Neutrophil (primary cell): ENCODE results near the gene FAHD1.

Source experiments
- H3K27ac ChIP-seq: fragments of 200-600 bp; sonication (generic); 2 replicates; pipeline ENCODE4 v1.5.1; 2016; ENCODE audit warnings: mild to moderate bottlenecking, moderate library complexity
- H3K27me3 ChIP-seq: fragments of 200-600 bp; sonication (generic); 2 replicates; pipeline ENCODE4 v1.6.0; 2016; ENCODE audit warnings: mild to moderate bottlenecking
- H3K36me3 ChIP-seq: fragments of 200-600 bp; sonication (generic); 2 replicates; pipeline ENCODE4 v1.5.1; 2017
- H3K4me1 ChIP-seq, 2 experiments: fragments of 200-600 bp in 1 of 2; sonication (generic) in 1 of 2; 1 replicate in 1 of 2; 2 replicates in 1 of 2; pipeline versions ENCODE4 v1.5.1 to v1.6.1; 2013 to 2016; ENCODE audit warnings: low read depth in 1 of 2, low read length in 1 of 2, mild to moderate bottlenecking in 1 of 2, moderate library complexity in 1 of 2; ENCODE audit not compliant: control insufficient read depth in 1 of 2, insufficient read depth in 1 of 2
- H3K4me3 ChIP-seq, 2 experiments: fragments of 200-600 bp in 1 of 2; sonication (generic) in 1 of 2; 1 replicate in 1 of 2; 2 replicates in 1 of 2; pipeline ENCODE4 v1.5.1; 2013 to 2016; ENCODE audit warnings: low read depth in 1 of 2, low read length in 1 of 2, mild to moderate bottlenecking in 1 of 2, moderate library complexity in 1 of 2
- H3K9me3 ChIP-seq: fragments of 200-600 bp; sonication (generic); 2 replicates; pipeline ENCODE4 v1.5.1; 2016
- CTCF ChIP-seq: fragments of 200-600 bp; sonication (generic); IDR thresholded peaks from 2 replicates; pipeline ENCODE4 v1.5.1; 2016; ENCODE audit warnings: antibody characterized with exemption

Gene FAHD1

GRCh38 chr16:1850981-1851380, 24.0 kb downstream of the FAHD1 start:
- H3K36me3 ChIP-seq = no peaks in the 10 kb centered on the region
- no peaks in the 10 kb centered on the region for H3K9me3 ChIP-seq
- H3K27ac ChIP-seq = no peak overlapping the region
- H3K4me1 ChIP-seq = no peaks in the 10 kb centered on the region
- peaks cover 80% of the 10 kb centered on the region for H3K27me3 ChIP-seq
- no peak overlapping the region for H3K4me3 ChIP-seq
- TF ChIP-seq CTCF = no peak

GRCh38 chr16:1851793-1852192, 24.8 kb downstream of the FAHD1 start:
- H3K4me3 ChIP-seq = no peak overlapping the region
- H3K27ac ChIP-seq = no peak overlapping the region
- no peak for TF ChIP-seq CTCF
- no peaks in the 10 kb centered on the region for H3K36me3 ChIP-seq
- H3K27me3 ChIP-seq = peaks cover 75% of the 10 kb centered on the region
- no peaks in the 10 kb centered on the region for H3K4me1 ChIP-seq
- no peaks in the 10 kb centered on the region for H3K9me3 ChIP-seq

GRCh38 chr16:1857433-1858097, 30.6 kb downstream of the FAHD1 start:
- Histone ChIP-seq H3K4me1 (no peaks in the 10 kb centered on the region), H3K4me3 (no peak overlapping the region), H3K9me3 (no peaks in the 10 kb centered on the region), H3K36me3 (no peaks in the 10 kb centered on the region), H3K27me3 (peaks cover 94% of the 10 kb centered on the region), H3K27ac (no peak overlapping the region)
- TF ChIP-seq CTCF = no peak

- TF ChIP-seq CTCF = no peak
- peaks cover 89% of the 10 kb centered on the region for H3K27me3 ChIP-seq
These were observed 31.3 kb downstream of the FAHD1 start for GRCh38 chr16:1858189-1858865.

GRCh38 chr16:1859650-1860049, 32.6 kb downstream of the FAHD1 start:
- no peaks in the 10 kb centered on the region for H3K9me3 ChIP-seq
- peaks cover 86% of the 10 kb centered on the region for H3K27me3 ChIP-seq
- no peak for TF ChIP-seq CTCF
- H3K27ac ChIP-seq = no peak overlapping the region
- H3K36me3 ChIP-seq = no peaks in the 10 kb centered on the region
- H3K4me3 ChIP-seq = no peak overlapping the region
- H3K4me1 ChIP-seq = no peaks in the 10 kb centered on the region

More at GRCh38 chr16:1858189-1858865, 31.3 kb downstream of the FAHD1 start:
- H3K36me3 ChIP-seq = no peaks in the 10 kb centered on the region
- H3K27ac ChIP-seq = no peak overlapping the region
- H3K4me3 ChIP-seq = no peak overlapping the region
- H3K4me1 ChIP-seq = no peaks in the 10 kb centered on the region
- no peaks in the 10 kb centered on the region for H3K9me3 ChIP-seq
